Neural progenitor cell (in vitro differentiated cells): ENCODE data around the gene DNAJC30.

Source experiments
- EZH2 ChIP-seq: fragments of 200-600 bp; sonication (generic); IDR thresholded peaks from 2 replicates; pipeline ENCODE4 v1.6.1; 2017; ENCODE audit warnings: antibody characterized with exemption, mild to moderate bottlenecking, moderate library complexity
- TF ChIP-seq, protein P1 (sequence below): fragments of 200-600 bp; sonication (generic); IDR thresholded peaks from 2 replicates; pipeline ENCODE4 v1.5.1; 2017; ENCODE audit warnings: antibody characterized with exemption, mild to moderate bottlenecking

DNA sequence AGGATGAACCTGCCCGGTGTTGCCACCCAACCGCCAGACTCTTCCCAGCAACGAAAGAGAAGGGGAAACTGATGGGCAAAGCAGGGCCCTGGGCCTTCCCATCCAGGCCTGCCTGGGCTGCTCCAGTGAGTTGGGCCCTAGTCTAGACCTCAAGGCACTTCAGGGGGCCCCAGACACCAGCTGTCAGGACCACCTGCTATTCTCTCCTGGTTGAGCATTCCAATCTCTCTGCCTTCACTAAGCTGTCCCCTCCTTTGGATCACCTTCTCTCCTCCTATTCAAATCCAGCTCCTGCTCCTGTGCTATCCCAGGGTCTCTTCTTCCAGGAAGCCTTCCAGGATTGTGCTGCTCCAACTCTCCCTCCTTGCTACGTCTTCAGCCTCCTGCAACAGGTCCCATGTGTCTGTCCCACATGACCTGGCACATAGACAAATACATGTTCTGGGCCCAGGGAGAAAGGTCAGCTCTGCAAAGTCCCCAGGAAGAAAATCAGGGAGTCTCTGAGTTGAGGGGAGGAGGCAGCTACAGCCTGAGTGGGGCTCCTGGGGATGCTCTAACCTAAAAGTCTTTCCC, 33.2 kb upstream of the DNAJC30 start:
- TF ChIP-seq, protein P1, sequence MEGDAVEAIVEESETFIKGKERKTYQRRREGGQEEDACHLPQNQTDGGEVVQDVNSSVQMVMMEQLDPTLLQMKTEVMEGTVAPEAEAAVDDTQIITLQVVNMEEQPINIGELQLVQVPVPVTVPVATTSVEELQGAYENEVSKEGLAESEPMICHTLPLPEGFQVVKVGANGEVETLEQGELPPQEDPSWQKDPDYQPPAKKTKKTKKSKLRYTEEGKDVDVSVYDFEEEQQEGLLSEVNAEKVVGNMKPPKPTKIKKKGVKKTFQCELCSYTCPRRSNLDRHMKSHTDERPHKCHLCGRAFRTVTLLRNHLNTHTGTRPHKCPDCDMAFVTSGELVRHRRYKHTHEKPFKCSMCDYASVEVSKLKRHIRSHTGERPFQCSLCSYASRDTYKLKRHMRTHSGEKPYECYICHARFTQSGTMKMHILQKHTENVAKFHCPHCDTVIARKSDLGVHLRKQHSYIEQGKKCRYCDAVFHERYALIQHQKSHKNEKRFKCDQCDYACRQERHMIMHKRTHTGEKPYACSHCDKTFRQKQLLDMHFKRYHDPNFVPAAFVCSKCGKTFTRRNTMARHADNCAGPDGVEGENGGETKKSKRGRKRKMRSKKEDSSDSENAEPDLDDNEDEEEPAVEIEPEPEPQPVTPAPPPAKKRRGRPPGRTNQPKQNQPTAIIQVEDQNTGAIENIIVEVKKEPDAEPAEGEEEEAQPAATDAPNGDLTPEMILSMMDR = no peak
- no peak for TF ChIP-seq EZH2
